ENCODE results near the gene SLC35F3. TPM values are rescaled to one million over a fixed set of nuclear protein-coding genes. Genes with fewer than 3 reads are reported as not detected.

Gene SLC35F3
- total RNA-seq, 1 experiment from 2014 or later = 22.7 TPM

- Histone ChIP-seq H3K36me3 (ENCODE audit: insufficient read depth, low read length, poor library complexity, severe bottlenecking) (peaks cover 3% of the 10 kb centered on the region), H3K4me1 (ENCODE audit: insufficient read depth, low read length, poor library complexity, severe bottlenecking) (peaks cover 5% of the 10 kb centered on the region), H3K27me3 (replicated peaks; ENCODE audit: insufficient read depth, low read depth, low read length, poor library complexity) (no peaks in the 10 kb centered on the region), H3K4me3 (ENCODE audit: low read depth, low read length, poor library complexity, severe bottlenecking) (no peak overlapping the region), H3K27ac (ENCODE audit: low read depth, low read length, poor library complexity, severe bottlenecking) (no peak overlapping the region), H3K9me3 (ENCODE audit: low read depth, low read length, poor library complexity, severe bottlenecking) (no peaks in the 10 kb centered on the region)
- TF ChIP-seq EZH2 (IDR thresholded peaks at IDR 0.05; ENCODE audit: borderline replicate concordance, low read depth, low read length, poor library complexity, severe bottlenecking) (no peak), CTCF (conservative IDR thresholded peaks at IDR 0.05; ENCODE audit: low read depth, low read length) (no peak)
- DNase-seq (ENCODE audit: low spot score) = no peak
- no TSS peak for BruUV-seq (replicated peaks)
- POLR2A ChIA-PET (ENCODE audit: low non-redundant PET) = no interaction called here
- CTCF ChIA-PET = interaction anchor here (0.7 kb wide), 2 partner anchors 105 to 109 kb away, joined by 3 to 6 read pairs; no protein-coding TSS in a partner anchor
- intact Hi-C loops (cut with micrococcal nuclease; ENCODE audit: unreplicated experiment) = no loop called here
Observed at GRCh38 chr1:234322097-234322496, 417.6 kb downstream of the SLC35F3 start.

GRCh38 chr1:234322979-234323378 is 418.5 kb downstream of the SLC35F3 start:
- Histone ChIP-seq H3K4me1 (ENCODE audit: insufficient read depth, low read length, poor library complexity, severe bottlenecking) (peaks cover 5% of the 10 kb centered on the region), H3K36me3 (ENCODE audit: insufficient read depth, low read length, poor library complexity, severe bottlenecking) (peaks cover 3% of the 10 kb centered on the region), H3K27ac (ENCODE audit: low read depth, low read length, poor library complexity, severe bottlenecking) (no peak overlapping the region), H3K27me3 (replicated peaks; ENCODE audit: insufficient read depth, low read depth, low read length, poor library complexity) (no peaks in the 10 kb centered on the region), H3K9me3 (ENCODE audit: low read depth, low read length, poor library complexity, severe bottlenecking) (no peaks in the 10 kb centered on the region), H3K4me3 (ENCODE audit: low read depth, low read length, poor library complexity, severe bottlenecking) (no peak overlapping the region)
- ChIA-PET CTCF (interaction anchor here (0.5 kb wide), 1 partner anchor 10 kb away, joined by 5 read pairs; no protein-coding TSS in a partner anchor), POLR2A (ENCODE audit: low non-redundant PET) (no interaction called here)
- intact Hi-C loops (cut with micrococcal nuclease; ENCODE audit: unreplicated experiment) = no loop called here
- TF ChIP-seq EZH2 (IDR thresholded peaks at IDR 0.05; ENCODE audit: borderline replicate concordance, low read depth, low read length, poor library complexity, severe bottlenecking) (no peak), CTCF (conservative IDR thresholded peaks at IDR 0.05; ENCODE audit: low read depth, low read length) (peak; percentile 66)
- DNase-seq (ENCODE audit: low spot score) = peak; percentile 69
- no TSS peak for BruUV-seq (replicated peaks)

- peaks cover under 1% of the 10 kb centered on the region for H3K36me3 ChIP-seq (ENCODE audit: insufficient read depth, low read length, poor library complexity, severe bottlenecking)
- ChIA-PET POLR2A (ENCODE audit: low non-redundant PET) (no interaction called here), CTCF (no interaction called here)
- H3K4me3 ChIP-seq (ENCODE audit: low read depth, low read length, poor library complexity, severe bottlenecking) = no peak overlapping the region
- intact Hi-C loops (cut with micrococcal nuclease; ENCODE audit: unreplicated experiment) = loop anchor here (5.0 kb wide), 1 partner anchor 198 kb away; no protein-coding TSS in a partner anchor
- no TSS peak for BruUV-seq (replicated peaks)
- no peaks in the 10 kb centered on the region for H3K27me3 ChIP-seq (replicated peaks; ENCODE audit: insufficient read depth, low read depth, low read length, poor library complexity)
- TF ChIP-seq EZH2 (IDR thresholded peaks at IDR 0.05; ENCODE audit: borderline replicate concordance, low read depth, low read length, poor library complexity, severe bottlenecking) = no peak
- no peak for TF ChIP-seq CTCF (conservative IDR thresholded peaks at IDR 0.05; ENCODE audit: low read depth, low read length)
- H3K4me1 ChIP-seq (ENCODE audit: insufficient read depth, low read length, poor library complexity, severe bottlenecking) = peaks cover 5% of the 10 kb centered on the region
- DNase-seq (ENCODE audit: low spot score) = no peak
- no peak overlapping the region for H3K27ac ChIP-seq (ENCODE audit: low read depth, low read length, poor library complexity, severe bottlenecking)
- H3K9me3 ChIP-seq (ENCODE audit: low read depth, low read length, poor library complexity, severe bottlenecking) = no peaks in the 10 kb centered on the region
Observed at GRCh38 chr1:234324821-234325220, 420.3 kb downstream of the SLC35F3 start.
